Ascending aorta (tissue), 2 donors: ENCODE data around the gene VAMP1. TPM values are rescaled to one million over a fixed set of nuclear protein-coding genes. Genes with fewer than 3 reads are reported as not detected.

Experiments
- DNase-seq, 2 donors: peaks; one replicate each; pipeline ENCODE4 v3.0.0-alpha.2; 2019; ENCODE audit warnings: low spot score in 2 of 2
- H3K27ac ChIP-seq, 2 donors: fragments of 200-600 bp; sonication (generic); one replicate each; pipeline ENCODE4 v1.5.1; 2016 to 2017; ENCODE audit warnings: mild to moderate bottlenecking in 1 of 2
- H3K27me3 ChIP-seq: fragments of 200-600 bp; sonication (generic); one replicate; pipeline ENCODE4 v1.5.1; 2017
- H3K36me3 ChIP-seq, 2 donors: fragments of 200-600 bp; sonication (generic); one replicate each; pipeline ENCODE4 v1.5.1; 2016
- H3K4me1 ChIP-seq, 2 donors: fragments of 200-600 bp; sonication (generic); one replicate each; pipeline ENCODE4 v1.5.1; 2016 to 2017; ENCODE audit warnings: mild to moderate bottlenecking in 1 of 2
- H3K4me3 ChIP-seq, 2 donors: fragments of 200-600 bp; sonication (generic); one replicate each; pipeline ENCODE4 v1.5.1; 2016 to 2017; ENCODE audit warnings: mild to moderate bottlenecking in 1 of 2
- H3K9me3 ChIP-seq, 2 donors: fragments of 200-600 bp; sonication (generic); one replicate each; pipeline ENCODE4 v1.5.1; 2016
- CTCF ChIP-seq, 3 experiments: fragments of 200-600 bp in 2 of 3; fragments of 450-650 bp in 1 of 3; sonication (generic) in 2 of 3; IDR thresholded peaks; one replicate each; pipeline ENCODE4 v1.5.1; 2016 to 2019; ENCODE audit warnings: antibody characterized with exemption in 3 of 3, mild to moderate bottlenecking in 1 of 3, moderate library complexity in 1 of 3
- intact Hi-C: fragments of 100-400 bp; cut with DNase I; formaldehyde crosslinking; loops from one replicate; pipeline ENCODE4 v1.15.1; 2023
- total RNA-seq: library from RNA; depleted of rRNA; stranded (reverse); fragments of >200 nt; gene quantifications from one replicate; pipeline ENCODE4 v1.1.0, GENCODE V29; 2016

The VAMP1 gene
- total RNA-seq, 1 donor from 2014 or later = 17.1 TPM

DNA sequence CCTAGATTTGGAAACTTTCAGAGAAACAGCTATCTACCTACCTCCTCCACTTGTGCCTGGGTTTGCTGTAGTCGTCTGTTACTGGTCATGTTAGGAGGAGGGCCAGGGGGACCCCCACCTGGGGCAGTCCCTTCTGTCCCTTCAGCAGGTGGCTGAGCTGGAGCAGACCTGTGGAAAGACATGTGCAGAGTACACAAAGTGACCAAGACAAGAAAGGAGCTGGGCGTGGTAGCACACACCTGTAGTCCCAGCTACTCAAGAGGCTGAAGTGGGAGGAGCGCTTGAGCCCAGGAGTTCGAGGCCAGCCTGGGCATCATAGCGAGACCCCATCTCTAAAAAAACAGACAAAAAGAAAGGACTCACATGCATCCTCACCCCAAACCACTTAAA, 4.3 kb downstream of the VAMP1 start:
- no peaks in the 10 kb centered on the region for H3K27me3 ChIP-seq
- H3K4me3 ChIP-seq = no peak overlapping the region
- no peaks in the 10 kb centered on the region for H3K9me3 ChIP-seq
- H3K27ac ChIP-seq = no peak overlapping the region
- peaks cover 32 to 47% of the 10 kb centered on the region in 2 donors for H3K36me3 ChIP-seq
- no peak for TF ChIP-seq CTCF (IDR thresholded peaks at IDR 0.05)
- peaks cover 0 to 17% of the 10 kb centered on the region in 2 donors for H3K4me1 ChIP-seq
- no peak for DNase-seq
- intact Hi-C loops = no loop called here

GRCh38 chr12:6465467-6466183, 4.9 kb downstream of the VAMP1 start:
- Histone ChIP-seq H3K27me3 (no peaks in the 10 kb centered on the region), H3K4me1 (peaks cover 0 to 17% of the 10 kb centered on the region in 2 donors), H3K9me3 (no peaks in the 10 kb centered on the region), H3K27ac (no peak overlapping the region), H3K4me3 (no peak overlapping the region), H3K36me3 (peaks cover 37 to 53% of the 10 kb centered on the region in 2 donors)
- intact Hi-C loops = loop anchor here (1.0 to 2.0 kb wide), 2 partner anchors 42 to 143 kb away; no protein-coding TSS in a partner anchor
- peak in 1 of 2 donors; percentile 78 for DNase-seq
- TF ChIP-seq CTCF (IDR thresholded peaks at IDR 0.05) = peak; percentile 78 to 91 (median 83)

GRCh38 chr12:6464531-6464930, 5.9 kb downstream of the VAMP1 start:
- H3K36me3 ChIP-seq = peaks cover 45 to 64% of the 10 kb centered on the region in 2 donors
- no peak overlapping the region for H3K4me3 ChIP-seq
- no peaks in the 10 kb centered on the region for H3K9me3 ChIP-seq
- no peak for TF ChIP-seq CTCF (IDR thresholded peaks at IDR 0.05)
- no peaks in the 10 kb centered on the region for H3K27me3 ChIP-seq
- DNase-seq = no peak
- peaks cover 0 to 15% of the 10 kb centered on the region in 2 donors for H3K4me1 ChIP-seq
- H3K27ac ChIP-seq = no peak overlapping the region
- intact Hi-C loops = loop anchor here (2.0 kb wide), 1 partner anchor 142 kb away; no protein-coding TSS in a partner anchor

DNA sequence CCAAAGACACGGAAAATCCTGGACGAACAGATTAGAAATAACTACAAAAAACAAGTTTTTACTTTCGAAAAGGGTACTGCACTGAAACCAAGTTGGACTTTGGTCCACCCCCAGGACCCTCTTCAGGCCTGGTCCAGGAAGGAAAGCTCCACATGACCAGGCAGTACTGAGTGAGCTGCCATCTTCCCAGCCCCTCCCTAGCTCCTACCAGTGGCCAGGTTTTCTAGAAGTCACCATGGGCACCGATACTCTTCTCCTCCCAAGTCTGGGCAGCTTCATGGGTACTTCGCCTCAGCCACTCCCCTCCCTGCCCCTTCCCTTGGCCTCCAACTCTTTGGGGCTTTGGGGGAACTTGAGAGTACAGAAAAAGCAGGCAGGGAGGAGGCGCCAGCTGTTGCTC, 6.6 kb downstream of the VAMP1 start:
- DNase-seq = peak in 1 of 2 donors; percentile 24
- no peak overlapping the region for H3K4me3 ChIP-seq
- peaks cover 0 to 8% of the 10 kb centered on the region in 2 donors for H3K4me1 ChIP-seq
- no peaks in the 10 kb centered on the region for H3K27me3 ChIP-seq
- H3K9me3 ChIP-seq = no peaks in the 10 kb centered on the region
- H3K36me3 ChIP-seq = peaks cover 51 to 71% of the 10 kb centered on the region in 2 donors
- no peak for TF ChIP-seq CTCF (IDR thresholded peaks at IDR 0.05)
- peak overlapping the region in 1 of 2 donors; percentile 25 for H3K27ac ChIP-seq
- intact Hi-C loops = loop anchor here (2.0 kb wide), 1 partner anchor 141 kb away; no protein-coding TSS in a partner anchor

DNA sequence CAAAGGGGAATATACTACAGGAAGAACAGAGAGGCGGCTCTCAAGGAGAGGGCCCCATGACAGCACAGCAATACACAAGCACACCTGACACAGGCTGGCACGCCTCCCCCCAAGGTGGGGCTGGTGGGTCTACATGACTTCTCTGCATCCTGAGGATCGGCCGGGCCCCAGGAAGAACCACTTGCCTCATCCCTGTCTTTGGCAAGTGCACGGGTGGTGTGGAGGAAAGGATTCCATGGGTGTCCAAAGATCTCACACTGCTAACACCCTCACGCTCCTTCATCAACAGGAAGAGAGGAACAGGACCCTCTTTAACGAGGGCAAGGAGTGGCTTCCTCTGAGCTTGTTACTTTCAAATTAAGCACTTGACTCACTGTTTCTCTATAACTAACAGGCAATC, 7.3 kb downstream of the VAMP1 start:
- Histone ChIP-seq H3K27ac (no peak overlapping the region), H3K27me3 (no peaks in the 10 kb centered on the region), H3K9me3 (no peaks in the 10 kb centered on the region), H3K4me3 (no peak overlapping the region), H3K4me1 (peaks cover 0 to 4% of the 10 kb centered on the region in 2 donors), H3K36me3 (peaks cover 58 to 77% of the 10 kb centered on the region in 2 donors)
- intact Hi-C loops = no loop called here
- peak in 1 of 2 donors; percentile 63 for DNase-seq
- TF ChIP-seq CTCF (IDR thresholded peaks at IDR 0.05) = no peak
